Hematopoietic multipotent progenitor cell treated with erythropoietin and hydrocortisone succinate and interleukin-3 and kit ligand, for 8 days (in vitro differentiated cells): Measurements from ENCODE around the gene CDKL1.

Experiments used
- DNase-seq: peaks from one replicate; pipeline ENCODE4 v3.0.0-alpha.2; 2015

CDKL1 gene

DNA sequence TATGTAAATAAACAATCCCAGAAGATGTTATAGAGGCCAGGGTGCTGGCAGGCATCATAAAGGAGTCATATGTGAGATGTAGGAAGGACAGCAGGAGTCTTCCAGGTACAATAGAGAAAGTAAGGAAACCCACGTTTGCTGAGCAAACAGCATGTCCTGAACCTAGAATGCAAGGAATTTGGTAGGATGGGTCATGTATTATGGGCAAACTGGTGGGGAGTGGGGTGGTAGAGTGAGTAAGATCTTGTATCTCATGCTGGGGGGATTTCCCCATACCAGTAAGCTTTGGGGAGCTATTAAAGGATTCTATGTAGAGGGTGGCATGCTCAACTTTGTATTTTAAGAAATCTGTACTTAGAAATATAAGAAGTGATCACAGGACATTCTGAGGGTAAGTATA, 41.0 kb downstream of the CDKL1 start:
- no peak for DNase-seq

DNA sequence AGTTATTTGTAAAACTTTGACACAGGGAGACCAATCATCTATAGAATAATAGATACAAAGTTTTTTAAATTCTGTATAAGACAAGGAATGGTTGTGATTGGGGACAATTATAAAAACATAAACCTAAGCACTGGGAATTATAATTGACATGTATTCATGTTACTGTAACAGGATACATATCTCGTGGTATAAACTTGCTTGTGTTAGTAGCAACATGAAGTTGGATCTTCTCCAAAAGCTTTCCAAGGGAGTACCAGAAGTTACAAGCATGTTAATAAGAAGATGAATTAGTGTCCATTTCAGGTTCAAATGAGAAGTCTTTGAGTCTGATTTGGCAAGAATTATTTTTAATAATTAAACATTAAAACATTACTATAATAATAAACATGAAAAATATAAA, 42.2 kb downstream of the CDKL1 start:
- DNase-seq, result no peak

DNA sequence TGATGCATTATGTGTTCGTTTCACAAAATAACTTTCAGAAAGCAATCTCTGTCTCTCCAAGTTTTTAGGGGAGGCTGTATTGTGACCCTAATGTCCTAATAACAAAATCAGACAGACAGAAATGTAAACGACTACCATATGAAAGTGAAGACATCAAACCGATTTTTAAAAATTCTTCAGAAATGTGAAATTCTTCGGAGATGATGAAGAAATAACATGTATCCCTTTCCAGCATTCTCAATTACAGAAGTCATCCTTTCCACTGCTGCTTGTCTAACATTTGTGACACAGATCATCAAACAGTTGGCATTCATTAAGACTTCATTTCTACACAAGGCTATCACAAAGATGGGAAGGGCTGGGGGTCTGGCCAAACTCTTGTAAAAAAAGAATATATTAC, 43.6 kb downstream of the CDKL1 start:
- no peak for DNase-seq

DNA sequence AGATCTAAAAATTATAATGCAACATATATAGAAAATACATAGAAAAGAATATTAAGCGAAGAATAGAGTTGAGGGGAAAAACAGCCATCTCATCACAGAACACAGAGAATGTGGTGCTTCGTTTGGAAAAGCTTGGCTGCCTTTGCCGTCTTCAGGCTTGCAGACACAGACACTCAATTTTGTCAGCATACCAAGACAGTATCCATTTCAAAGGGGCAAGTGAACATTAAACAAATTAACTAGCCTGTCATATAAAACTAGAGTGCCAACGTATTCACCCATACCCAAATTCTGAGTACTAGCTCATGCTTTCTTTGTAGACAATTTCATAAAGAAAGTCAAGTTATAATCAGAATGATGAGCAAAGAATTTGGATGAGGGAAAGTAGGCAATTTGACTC, 44.1 kb downstream of the CDKL1 start:
- DNase-seq, result no peak

DNA sequence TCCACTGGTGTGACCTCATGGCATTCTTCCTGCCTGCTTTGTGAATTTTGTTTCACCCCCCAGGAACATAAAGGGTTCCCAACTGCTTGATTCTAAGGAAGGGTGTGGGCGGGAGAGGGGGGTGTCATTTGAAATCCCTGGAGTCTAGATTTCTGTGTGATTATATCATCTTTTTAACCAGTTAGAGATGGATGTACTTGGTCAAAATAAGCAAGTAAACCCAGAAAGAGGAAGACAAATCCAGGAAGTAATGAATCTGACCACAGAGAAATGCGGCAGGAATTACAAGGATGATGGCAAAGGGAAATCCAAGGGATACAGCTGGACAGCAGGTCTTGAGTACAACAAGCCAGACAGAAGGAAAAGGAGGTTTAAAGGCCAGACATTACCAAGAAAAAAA, 45.7 kb downstream of the CDKL1 start:
- DNase-seq, result no peak

DNA sequence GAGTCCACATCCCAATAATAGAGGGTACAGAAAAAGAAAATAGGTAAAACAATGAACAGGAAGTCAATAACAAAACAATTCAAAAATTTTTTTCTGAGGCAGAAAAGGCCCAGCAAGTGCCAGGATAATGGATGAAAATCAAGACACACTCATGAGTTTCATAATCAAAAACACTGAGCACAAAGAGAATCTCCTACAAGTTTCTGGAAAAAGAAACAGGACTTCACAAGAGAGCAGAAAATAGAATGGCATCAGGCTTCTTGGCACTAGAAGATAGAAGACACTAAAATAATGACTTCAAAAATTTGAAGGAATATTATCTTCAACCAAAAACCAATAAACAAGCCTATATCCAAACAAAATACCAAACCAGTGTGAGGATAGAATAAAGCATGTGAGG, 47.7 kb downstream of the CDKL1 start:
- no peak for DNase-seq

DNA sequence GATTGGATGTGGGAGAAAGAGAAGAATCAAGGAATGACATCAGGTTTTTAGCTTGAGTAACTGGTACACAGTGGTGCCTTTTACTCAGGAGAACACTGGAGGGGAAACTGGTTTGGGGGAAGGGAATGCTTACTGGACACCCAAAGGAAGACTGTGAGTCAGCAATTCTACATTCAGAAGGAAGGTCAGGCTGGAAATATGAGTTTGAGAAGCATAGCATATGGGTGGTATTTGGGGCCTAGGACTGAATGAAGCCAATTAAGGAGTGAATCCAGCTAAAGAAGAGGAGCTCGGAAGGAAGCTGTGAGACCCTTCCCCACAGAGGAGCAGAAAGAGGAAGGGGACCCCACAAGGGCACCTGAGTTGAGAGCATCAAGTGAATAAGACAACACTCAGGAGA, 49.2 kb downstream of the CDKL1 start:
- DNase-seq, result no peak

DNA sequence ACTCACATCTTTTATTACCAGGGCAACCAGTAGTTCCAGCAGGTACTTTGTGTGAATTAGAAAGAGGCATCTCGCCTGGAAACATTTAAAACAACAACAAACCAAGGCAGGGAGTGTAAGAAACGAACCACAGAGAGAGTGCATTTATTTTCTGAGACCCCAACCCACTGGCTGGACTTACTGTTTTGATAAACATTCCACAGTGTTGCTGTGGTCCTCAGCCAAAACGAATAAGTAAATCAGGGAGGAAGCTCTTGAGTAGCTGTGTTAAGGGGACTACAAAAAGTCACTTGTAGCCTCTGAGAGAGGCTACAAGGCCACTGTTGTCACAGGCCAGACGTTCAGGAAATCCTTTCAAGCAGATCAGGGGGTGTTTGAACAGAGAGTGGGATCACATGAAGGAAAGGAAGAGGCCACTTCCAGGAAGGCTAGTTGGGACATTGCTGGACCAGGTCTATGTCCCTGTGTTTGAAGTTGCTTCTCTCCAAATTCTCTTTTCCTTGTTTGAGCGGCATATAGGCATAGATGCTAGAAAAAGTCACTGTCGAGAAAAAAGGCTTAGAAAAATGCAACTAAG, 50.7 kb downstream of the CDKL1 start:
- no peak for DNase-seq

DNA sequence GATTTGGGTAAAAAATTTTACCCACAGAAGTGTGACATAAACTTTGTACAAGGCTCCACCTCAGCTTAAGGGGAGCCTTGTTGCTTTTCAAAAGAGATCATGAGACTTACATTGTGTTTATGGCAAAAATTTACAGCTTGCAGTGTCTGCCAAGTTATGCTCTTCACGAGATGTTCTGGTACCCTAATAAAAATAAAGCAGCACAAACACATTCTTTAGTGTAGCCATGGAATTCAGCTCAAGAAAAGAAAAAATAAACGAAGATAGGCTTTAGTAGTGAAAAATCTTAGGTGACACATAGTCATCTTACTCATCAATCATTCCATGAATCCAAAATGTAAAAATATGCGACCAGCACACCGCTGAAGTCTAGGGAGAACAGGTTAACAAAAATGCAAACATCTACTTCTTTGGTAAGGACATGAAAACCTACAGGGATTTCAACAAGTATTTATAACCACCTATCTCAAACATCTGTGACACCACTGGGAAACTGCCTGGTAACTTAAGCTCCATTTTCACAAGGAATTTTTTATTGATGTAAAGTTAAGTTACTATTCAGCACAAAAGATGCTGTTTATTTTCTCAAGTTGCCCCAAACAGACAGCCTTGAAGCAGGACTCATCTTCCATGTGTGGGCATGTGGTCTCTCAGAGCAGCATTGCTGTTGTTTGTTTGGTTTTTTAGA, 51.7 kb downstream of the CDKL1 start:
- no peak for DNase-seq

DNA sequence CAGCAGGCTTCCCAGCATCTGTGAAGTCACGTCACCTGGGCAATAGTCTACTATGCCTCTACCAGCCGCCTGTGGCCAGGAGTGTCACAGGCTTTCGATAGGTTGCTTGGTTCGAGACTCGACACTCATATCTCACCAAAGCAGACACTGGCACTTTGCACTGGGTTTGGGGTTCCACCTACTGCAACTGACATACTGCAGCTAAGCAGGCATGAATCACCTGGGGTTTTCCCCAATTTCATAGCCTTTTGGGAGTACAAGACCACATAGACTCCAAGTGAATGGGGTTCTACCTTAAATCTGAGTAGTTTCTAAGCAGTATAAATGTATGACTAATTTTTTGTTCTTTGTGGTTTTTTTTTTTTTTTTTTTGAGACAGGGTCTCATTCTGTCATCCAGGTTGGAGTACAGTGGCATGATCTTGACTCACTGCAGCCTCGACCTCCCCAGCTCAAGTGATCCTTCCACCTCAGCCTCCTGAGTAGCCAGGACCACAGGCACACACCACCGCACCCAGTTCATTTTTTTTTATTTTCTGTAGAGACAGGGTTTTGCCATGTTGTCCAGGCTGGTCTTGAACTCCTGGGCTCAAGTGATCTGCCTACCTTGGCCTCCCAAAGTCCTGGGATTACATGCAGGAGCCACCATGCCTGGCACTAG, 52.4 kb downstream of the CDKL1 start:
- DNase-seq, result peak; percentile 89

DNA sequence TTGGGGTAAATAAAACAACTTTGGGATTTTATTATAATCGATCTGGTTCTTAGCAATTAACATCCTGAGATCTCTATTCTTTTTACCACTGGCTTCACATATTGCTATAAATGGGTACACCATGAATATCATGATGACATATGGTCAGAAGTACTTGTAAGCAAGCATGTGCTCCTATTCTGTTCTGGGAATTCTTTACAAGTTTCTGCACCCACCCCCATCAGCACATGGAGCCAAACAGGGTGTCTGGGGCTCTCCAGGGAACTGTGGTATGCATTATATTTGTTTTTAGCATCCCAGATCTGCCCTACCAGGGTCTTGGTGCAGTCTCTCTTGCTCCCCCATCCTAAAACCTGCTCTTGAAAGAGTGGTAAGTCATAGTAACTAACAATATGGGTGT, 53.2 kb downstream of the CDKL1 start:
- DNase-seq, result no peak

DNA sequence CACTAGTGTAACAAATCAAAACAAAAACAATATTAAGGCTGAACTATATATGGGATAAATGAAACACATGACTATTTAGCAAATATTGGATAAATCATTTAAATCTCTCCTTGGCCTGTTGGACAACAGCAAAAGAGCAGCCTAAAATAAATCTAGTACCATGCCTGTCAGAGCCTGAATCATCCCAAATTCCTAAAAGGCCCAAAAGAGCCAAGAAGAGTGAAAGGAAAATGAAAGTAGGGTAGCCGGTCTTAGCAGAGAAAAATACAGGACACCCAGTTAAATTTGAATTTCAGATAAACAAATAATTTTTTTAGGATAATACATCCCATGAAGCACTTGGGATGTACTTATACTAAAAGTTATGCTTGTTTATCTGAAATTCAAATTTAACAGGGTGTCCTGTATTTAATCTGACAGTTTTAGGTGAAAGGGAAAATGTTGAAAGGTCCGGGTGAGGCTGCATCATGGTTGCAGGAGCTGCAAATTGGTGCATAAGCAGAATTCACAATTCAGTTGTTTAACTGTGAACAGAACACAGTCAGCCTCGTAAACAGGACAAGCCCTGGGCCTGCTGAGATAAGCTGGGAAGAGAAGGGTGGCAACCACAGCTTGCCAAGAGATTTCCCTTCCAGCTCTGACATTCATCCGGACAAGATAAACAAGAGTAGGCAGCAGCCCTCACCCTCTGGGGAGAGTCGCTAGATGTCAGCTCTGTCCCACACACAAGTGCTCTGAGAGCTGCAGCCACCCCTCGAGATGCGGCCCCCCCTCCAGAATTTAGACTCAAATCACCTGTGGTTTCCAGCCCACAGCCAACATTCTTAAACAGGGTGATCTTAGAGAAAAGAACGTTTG, 54.2 kb downstream of the CDKL1 start:
- peak; percentile 99 for DNase-seq

DNA sequence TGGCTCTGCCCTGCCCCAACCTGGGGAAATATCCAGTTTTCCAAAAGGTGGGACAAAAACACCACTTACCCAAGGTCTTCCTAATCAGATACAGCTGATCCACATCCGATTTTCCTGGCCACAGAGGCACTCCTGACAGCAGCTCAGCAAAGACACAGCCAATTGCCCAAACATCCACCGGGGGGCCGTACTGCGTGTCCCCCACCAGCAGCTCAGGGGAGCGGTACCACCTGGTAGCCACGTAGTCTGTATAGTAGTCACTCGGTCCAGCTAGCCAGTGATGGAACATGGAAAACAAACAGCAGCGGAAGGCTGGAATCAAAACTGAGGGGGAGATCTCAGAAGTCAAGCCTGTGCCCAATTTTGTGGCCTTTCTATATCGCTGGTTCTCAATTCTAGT, 55.7 kb downstream of the CDKL1 start:
- DNase-seq, result no peak

DNA sequence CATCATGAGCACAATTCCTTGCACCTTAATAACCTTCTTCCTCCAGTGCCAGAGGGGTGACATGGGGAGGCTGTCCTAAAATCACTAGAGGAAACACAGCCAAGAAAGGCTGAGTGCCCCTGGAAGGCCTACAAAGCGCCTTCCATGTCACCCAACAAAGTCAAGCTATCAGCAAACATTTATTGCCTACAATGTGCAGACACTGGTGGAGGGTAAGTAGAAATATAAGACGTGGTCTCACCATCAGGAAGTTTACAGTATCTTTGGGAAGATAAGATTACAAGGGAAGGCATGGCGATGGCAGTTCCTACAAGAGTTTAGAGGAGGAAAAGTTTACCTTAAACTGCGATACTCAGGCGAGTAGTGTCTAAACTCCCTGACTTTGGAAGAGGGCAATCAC, 56.6 kb downstream of the CDKL1 start:
- no peak for DNase-seq

DNA sequence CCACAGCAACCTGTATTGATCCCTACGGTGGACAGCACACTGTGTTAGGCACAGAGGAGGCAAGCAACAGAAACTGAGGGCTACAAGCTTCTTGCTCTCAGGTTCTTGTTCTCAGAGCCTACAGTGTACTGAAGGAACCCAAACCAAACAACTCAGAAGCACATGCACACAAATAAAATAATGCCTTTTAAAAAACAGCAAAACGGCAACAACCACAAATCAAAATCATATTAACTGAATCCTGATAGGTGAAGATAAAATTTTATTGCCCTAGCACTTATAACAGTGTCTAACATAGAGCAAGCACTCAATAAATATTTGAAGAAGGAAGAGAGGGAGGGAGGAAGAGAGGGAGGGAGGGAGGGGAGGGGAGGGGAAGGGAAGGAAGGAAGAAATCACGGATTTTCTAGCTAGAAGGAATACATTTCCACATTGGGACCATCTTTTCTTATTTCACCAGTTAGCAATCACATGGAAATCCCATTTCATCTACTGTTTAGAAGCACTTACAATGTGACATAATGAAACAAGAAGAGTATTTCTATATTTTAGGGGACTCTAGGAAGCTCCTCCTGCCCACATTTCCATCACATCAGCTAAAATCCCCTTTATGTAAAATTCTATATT, 57.4 kb downstream of the CDKL1 start:
- no peak for DNase-seq

DNA sequence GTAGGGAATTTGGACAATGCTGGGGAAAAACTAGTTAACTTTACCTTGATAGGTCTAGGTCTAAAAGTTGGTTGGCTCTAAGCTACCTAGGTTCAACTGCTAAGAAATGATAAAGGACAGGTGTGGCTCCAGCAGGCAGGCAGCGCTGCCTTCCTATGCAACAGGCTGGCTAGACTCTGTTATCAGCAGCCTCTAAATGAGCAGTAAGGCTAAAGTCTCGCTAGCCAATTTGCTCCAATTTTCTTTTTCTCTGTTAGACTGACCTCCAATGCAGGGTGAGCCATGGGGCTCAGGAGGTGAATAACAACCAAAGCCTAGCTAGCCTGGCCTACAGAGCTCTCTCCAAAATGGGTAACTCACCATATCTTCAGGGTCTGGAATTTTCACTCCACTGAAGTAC, 58.1 kb downstream of the CDKL1 start:
- peak; percentile 24 for DNase-seq

DNA sequence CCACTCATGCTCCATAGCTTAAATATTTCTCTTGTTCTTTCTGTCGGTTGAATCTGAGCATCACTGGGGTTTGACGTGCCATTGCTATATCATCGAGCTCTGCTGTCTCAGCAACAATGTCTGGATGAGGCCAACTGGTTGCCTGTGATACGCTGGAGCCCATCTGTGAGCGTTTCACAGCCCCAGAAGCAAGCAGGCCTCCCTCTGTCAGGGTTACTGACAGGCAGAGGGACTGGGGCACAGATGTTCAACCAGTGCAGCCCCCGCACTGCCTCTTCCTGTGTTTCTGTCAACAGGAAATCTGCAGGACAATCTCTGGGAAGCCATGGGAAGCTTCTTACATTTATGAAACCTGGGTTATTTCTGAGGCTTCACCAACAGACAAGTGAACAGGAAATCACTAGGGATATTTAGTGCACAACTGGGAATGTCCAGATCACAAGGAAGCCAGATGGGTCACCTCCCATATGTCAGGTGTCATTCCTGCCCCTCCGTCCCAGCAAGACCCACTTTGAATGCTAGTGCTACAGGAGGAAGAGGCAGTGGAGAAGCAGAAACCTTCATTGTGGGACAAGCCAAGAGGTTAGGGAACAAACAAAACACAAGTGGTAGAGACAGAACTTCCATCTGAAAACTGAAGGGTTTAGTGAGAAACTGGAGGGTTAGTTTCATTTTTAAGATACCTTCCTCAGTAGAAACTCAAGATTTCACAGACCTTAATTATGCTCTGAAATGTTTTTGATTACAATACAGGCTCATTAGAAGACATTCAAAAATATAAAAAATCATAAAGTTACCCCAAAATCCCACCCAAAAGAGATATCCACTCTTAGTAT, 60.5 kb downstream of the CDKL1 start:
- peak; percentile 52 for DNase-seq

DNA sequence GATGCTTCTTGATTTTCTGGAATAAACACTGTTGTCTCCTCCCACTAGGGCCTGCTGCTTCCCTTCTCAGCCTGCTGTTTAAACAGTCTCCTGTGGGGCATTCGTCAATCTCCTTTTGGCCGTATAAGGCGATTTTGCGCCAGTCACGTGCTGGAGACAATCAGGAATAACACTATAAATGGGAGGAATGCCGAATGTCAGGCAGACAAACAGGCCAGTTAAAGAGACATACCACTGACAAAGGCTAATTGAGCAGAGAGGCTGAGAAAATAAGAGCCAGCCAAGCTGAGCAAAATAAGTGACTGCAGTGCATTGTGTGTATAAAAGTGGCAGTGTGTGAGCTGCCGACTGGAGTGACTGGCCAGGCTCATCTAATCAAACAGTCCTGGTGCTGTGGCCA, 61.3 kb downstream of the CDKL1 start:
- DNase-seq, result no peak

DNA sequence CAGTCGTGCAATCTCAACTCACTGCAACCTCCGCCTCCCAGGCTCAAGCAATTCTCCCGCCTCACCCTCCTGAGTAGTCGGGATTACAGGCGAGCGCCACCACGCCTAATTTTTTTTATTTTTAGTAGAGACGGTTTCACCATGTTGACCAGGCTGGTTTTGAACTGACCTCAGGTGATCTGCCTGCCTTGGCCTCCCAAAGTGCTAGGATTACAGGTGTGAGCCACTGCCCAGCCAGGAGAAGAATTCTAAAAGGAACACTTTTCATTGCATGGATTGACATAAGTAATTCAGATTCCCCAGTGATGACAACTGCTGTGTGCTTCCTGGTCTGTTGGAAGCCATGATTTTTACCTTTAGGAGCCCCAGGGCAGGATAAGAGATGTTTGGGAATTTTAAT, 62.5 kb downstream of the CDKL1 start:
- DNase-seq, result no peak

DNA sequence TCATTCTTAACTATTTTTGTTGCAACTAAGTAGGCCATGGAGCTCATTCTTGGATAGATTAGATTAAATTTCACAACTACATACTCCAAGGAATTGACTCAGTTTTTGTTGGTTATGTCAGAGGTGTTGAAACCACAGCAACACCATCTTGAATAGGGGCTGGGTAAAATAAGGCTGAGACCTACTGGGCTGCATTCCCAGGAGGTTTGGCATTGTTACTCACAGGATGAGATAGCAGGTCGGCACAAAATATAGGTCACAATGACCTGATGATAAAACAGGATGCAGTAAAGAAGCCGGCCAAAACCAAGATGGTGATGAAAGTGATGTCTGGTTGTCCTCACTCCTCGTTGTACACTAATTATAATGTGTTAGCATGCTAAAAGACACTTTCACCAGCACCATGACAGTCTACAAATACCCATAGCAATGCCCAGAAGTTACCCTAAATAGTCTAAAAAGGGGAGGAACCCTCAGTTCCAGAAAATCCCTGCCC, 63.6 kb downstream of the CDKL1 start:
- no peak for DNase-seq

DNA sequence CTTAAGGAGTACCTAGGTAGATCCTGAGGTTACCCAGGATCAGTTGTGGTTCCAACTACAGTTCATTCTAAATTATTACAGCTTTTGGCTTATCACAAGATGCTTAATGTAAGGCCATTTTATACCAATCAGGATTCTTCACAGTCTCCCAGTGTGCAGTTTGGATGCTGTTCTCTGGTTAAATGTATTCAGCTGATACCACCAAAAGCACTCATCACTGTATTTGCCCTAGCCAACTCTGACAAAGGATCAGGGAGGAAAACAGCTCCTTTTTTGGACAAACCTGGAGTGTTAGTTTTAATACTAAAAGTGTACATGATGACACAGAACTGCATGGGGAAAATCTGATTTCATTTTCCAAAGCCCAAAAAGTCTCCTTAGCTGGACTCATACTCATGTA, 65.1 kb downstream of the CDKL1 start:
- DNase-seq, result no peak

DNA sequence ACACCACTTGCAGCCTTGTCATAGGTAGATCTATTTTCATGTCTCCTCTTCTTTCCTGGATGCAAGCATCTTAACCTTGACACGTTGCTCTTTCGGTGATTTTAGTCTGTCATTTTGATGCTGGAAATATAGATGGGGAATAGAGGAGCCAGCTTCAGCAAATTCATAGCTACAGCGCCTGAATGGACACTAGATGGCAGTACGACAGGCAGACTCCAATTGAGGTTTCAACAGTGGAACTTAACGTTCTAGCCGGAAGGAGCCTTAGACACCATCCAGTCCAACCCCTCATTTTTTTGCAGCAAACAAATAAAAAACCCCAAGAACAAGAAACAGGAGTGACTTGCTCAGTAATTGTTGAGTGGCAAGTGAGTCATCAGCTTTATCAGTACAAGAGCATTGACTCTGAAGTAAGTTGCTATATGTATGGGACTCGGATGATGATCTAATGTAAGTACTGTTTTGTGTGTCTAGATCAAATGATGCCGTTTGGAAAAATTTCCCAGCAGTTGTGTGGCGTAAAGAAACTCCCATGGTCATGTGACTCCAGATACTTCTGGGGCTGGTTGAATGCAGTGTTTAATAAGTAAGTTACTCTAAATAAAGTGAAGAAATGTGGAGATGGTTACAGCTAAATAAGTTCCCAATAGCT, 75.5 kb downstream of the CDKL1 start:
- peak; percentile 96 for DNase-seq
